Iris pigment epithelial cell (primary cell): ENCODE data around the gene BICRAL.
A peak's percentile ranks its signal among the peaks of the same experiment; 100 is the strongest.
"Not testable (repeated sequence)": the region's sequence is repeated elsewhere in the genome, so short reads cannot be mapped to it uniquely, and the experiment has no call there.

Experiments used
- DNase-seq: peaks from one replicate; pipeline ENCODE4 v3.0.0-alpha.2; 2011; ENCODE audit warnings: low read depth

The BICRAL gene

GRCh38 chr6:42841844-42842584 is 60.2 kb downstream of the BICRAL start:
- no peak for DNase-seq

GRCh38 chr6:42845327-42845694 is 63.5 kb downstream of the BICRAL start:
- DNase-seq: no peak

- no peak for DNase-seq
Observed at GRCh38 chr6:42846505-42846904, 64.7 kb downstream of the BICRAL start.

GRCh38 chr6:42848700-42849099 is 66.8 kb downstream of the BICRAL start:
- DNase-seq: no peak

- DNase-seq: no peak
Observed at GRCh38 chr6:42851599-42851998, 69.7 kb downstream of the BICRAL start.

GRCh38 chr6:42860036-42860435 is 78.2 kb downstream of the BICRAL start:
- no peak for DNase-seq

- DNase-seq: no peak
Observed at GRCh38 chr6:42860481-42860880, 78.6 kb downstream of the BICRAL start.

GRCh38 chr6:42864602-42865001 is 82.8 kb downstream of the BICRAL start:
- no peak for DNase-seq

DNA sequence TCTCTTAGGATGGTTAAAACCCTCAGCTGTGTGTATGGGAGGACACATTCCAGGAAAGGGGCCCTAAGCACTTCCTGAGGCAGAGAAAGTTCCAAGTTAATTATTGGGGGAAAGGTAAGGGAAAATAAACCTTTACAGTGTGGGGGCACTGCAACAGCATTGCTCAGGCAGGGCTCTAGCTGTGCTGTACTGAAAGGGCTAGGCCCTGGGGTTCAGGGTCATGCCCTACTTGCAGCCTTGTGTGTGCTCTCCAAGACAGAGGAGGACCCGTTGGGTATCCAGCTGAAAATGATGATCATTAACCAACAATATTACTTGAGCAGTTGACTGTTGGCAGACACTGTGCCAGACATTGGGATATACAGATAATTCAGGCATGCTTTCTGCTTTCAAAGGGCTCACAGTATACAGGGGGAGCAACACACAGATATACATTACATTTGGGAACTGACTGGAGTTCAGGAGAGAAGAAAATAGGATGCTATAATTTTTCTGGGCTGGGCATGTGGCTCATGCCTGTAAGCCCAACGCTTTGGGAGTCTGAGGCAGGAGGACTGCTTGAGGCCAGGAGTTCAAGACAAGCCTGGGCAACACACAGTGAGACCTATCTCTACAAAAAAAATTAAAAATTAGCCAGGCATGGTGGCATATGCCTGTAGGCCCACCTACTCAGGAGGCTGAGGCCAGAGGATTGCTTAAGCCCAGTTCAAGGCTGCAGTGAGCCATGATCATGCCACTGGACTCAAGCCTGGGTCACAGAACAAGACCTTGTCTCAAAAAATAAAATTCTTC is 88.5 kb downstream of the BICRAL start:
- DNase-seq: no peak

- no peak for DNase-seq
Observed at GRCh38 chr6:42871711-42872110, 89.9 kb downstream of the BICRAL start.

- no peak for DNase-seq
Observed at GRCh38 chr6:42873313-42873712, 91.5 kb downstream of the BICRAL start.

DNA sequence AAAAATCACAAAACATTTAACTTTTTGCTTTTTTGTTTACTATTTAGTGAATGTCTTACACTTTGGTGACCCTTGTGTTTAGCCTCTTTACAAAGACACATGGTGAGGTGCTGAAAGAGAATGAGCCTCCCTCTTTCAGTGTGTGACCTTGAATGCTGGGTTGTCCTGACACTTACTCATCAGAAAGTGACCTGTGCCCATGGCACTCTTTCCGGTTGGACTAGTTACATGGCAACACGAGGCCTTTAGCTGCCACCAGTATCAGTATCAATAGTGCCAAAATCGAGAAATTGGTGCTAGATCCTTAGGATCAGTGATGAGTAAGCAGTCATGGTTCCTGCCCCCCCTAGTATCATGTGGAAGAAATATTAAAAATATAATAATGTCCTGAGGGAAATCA is 95.8 kb downstream of the BICRAL start:
- no peak for DNase-seq

GRCh38 chr6:42879372-42880239 is 97.8 kb downstream of the BICRAL start, which contains the start of gene RPL7L1:
Gene RPL7L1, plus strand, starts transcription at chr6:42879616. Its CDS starts 295 bp downstream, at chr6:42879911.
- peak; percentile 89 for DNase-seq

GRCh38 chr6:42880240-42880817 is 98.5 kb downstream of the BICRAL start:
- not testable (repeated sequence) for DNase-seq

DNA sequence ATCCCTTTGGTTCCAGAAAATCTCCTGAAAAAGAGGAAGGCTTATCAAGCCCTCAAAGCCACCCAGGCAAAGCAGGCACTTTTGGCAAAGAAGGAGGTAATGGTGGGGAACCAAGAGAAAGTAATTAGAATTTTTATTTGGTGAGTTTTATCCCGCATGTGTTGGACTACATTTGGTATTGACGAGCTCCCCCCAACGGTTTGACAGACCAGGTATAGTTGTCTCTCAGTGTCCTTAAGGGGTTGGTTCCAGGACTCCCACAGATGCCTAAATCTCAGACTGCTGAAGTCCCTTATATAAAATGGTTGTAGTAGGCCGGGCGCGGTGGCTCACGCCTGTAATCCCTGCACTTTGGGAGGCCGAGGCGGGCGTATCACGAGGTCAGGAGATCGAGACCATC is 99.0 kb downstream of the BICRAL start:
- not testable (repeated sequence) for DNase-seq

DNA sequence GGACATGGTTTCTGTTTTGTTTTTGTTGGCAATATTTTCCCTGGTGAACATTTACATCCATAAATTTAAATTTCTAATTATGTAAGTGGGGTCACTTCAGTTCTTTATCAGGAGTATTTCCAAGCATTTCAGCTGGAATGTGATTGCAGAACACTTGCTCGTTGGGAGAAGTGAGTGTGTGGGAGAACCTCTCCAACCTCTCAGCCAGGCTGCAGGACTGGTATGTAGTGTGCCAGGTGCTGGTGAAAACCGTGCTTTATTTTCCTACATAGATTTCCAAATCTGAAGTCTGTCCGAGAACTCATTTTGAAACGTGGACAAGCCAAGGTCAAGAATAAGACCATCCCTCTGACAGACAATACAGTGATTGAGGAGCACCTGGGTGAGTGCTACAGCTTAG is 103.8 kb downstream of the BICRAL start:
- no peak for DNase-seq

DNA sequence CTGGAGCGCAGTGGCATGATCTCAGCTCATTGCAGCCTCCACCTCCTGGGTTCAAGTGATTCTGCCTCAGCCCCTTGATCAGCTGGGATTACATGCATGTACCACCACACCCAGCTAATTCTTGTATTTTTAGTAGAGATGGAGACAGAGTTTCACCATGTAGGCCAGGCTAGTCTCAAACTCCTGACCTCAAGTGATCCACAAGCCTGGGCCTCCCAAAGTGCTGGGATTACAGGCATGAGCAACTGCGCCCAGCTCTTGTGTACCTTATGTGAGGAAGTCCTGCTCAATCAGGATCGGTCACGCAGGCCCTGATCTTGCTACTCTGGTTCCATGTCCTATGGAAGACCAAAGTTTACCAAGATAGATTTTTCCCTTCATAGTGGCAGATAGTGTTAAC is 106.3 kb downstream of the BICRAL start:
- not testable (repeated sequence) for DNase-seq

DNA sequence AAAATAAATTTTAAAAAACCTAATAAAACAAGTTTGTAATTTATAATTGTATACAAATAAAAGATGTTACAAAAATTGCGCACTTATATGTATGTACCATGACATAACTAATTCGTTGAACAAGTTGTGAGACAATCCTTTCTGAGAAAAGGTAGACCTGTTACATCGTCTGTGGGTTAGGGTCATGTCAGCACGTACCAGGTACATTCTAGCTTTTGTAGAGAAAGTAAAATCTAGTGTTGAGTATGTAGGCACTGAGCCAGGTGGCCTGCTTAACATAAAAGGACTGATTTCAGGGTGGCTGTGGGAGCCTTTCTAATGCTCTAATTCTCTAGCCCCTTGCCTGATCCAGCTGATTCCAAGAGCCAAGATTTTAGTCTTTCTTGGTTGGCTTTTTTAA is 108.0 kb downstream of the BICRAL start:
- DNase-seq: no peak

- peak; percentile 98 for DNase-seq
Observed at GRCh38 chr6:42890311-42891198, 108.7 kb downstream of the BICRAL start.

DNA sequence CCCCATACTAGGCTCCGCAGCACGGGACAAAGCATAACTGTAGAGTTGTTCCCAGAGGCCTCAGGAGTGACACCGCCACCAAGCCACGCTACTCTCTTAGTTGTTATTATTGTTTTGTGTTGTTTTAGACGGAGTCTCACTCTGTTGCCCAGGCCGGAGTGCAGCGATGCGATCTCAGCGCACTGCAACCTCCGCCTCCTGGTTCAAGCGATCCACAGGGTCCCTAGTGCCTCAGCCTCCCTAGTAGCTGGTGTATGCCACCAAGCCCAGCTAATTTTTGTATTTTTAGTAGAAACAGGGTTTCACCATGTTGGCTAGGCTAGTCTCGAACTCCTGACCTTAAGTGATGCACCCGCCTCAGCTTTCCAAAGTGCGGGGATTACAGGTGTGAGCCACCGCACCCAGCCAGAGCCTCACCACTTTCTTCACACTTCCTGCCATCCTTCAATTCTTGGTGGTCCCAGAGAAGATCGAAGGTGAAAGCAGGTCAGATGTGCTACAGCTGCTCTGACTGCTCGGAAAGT is 109.4 kb downstream of the BICRAL start:
- DNase-seq: no peak
